PC-9 (cell line): ENCODE data around the gene SHANK3. TPM values are rescaled to one million over a fixed set of nuclear protein-coding genes. Genes with fewer than 3 reads are reported as not detected.

ENCODE experiments used
- BruUV-seq: library from RNA; stranded (reverse); fragments of 400-500 nt; replicated peaks from 2 replicates; lab custom pipeline; 2021; lab: Mats Ljungman, UMichigan
- CTCF ChIA-PET: fragments of 300-600 bp; sonication (Branson Sonifier 250); formaldehyde crosslinking; loops from one replicate; lab custom pipeline; 2022; ENCODE audit warnings: antibody characterized with exemption; lab: Charles Lee
- POLR2A ChIA-PET: fragments of 300-600 bp; sonication (Branson Sonifier 250); formaldehyde crosslinking; loops from one replicate; lab custom pipeline; 2022; ENCODE audit warnings: antibody characterized with exemption; ENCODE audit not compliant: unreplicated experiment; lab: Charles Lee
- DNase-seq, 2 experiments: peaks; one replicate each; pipeline versions ENCODE4 v3.0.0 to v3.0.0-alpha.2; 2015 to 2022; ENCODE audit warnings: mixed read lengths in 1 of 2
- H2AFZ ChIP-seq: fragments of 200-600 bp; sonication (generic); 2 replicates; pipeline ENCODE4 v1.8.1; 2017; ENCODE audit warnings: antibody characterized with exemption
- H3F3A ChIP-seq: fragments of 200-600 bp; sonication (generic); 2 replicates; pipeline ENCODE4 v1.8.1; 2017; ENCODE audit warnings: antibody characterized with exemption, mild to moderate bottlenecking, low read depth; ENCODE audit not compliant: insufficient read depth
- H3K27ac ChIP-seq: fragments of 200-600 bp; sonication (generic); 2 replicates; pipeline ENCODE4 v1.6.1; 2016; ENCODE audit warnings: mixed run types
- H3K27me3 ChIP-seq: fragments of 200-600 bp; sonication (generic); 2 replicates; pipeline ENCODE4 v1.6.1; 2016; ENCODE audit warnings: low read depth, mixed run types; ENCODE audit not compliant: insufficient read depth
- H3K36me3 ChIP-seq: fragments of 200-600 bp; sonication (generic); 2 replicates; pipeline ENCODE4 v1.6.1; 2016; ENCODE audit warnings: low read depth, mixed run types
- H3K4me1 ChIP-seq: fragments of 200-600 bp; sonication (generic); replicated peaks from 2 replicates; pipeline ENCODE4 v1.6.1; 2016; ENCODE audit warnings: mixed run types; ENCODE audit not compliant: insufficient read depth
- H3K4me2 ChIP-seq: fragments of 200-600 bp; sonication (generic); 2 replicates; pipeline ENCODE4 v1.6.1; 2017; ENCODE audit warnings: mixed run types
- H3K4me3 ChIP-seq: fragments of 200-600 bp; sonication (generic); 2 replicates; pipeline ENCODE4 v1.6.1; 2016; ENCODE audit warnings: mixed run types
- H3K79me2 ChIP-seq: fragments of 200-600 bp; sonication (generic); 2 replicates; pipeline ENCODE4 v1.6.1; 2017; ENCODE audit warnings: low read depth, mixed run types
- H3K9me2 ChIP-seq: fragments of 200-600 bp; sonication (generic); 2 replicates; pipeline ENCODE4 v1.8.1; 2017; ENCODE audit warnings: mild to moderate bottlenecking; ENCODE audit not compliant: insufficient read depth
- H3K9me3 ChIP-seq: fragments of 200-600 bp; sonication (generic); 2 replicates; pipeline ENCODE4 v1.8.1; 2016; ENCODE audit warnings: low read depth; ENCODE audit not compliant: insufficient read depth
- H4K20me1 ChIP-seq: fragments of 200-600 bp; sonication (generic); 2 replicates; pipeline ENCODE4 v1.8.1; 2017; ENCODE audit not compliant: insufficient read depth
- EZH2 ChIP-seq: fragments of 200-600 bp; sonication (generic); IDR thresholded peaks from 2 replicates; pipeline ENCODE4 v1.8.0; 2017; ENCODE audit warnings: antibody characterized with exemption, low read depth
- intact Hi-C: fragments of 100-400 bp; cut with micrococcal nuclease; formaldehyde crosslinking; loops from one replicate; pipeline ENCODE4 v1.10.0; 2022; ENCODE audit not compliant: unreplicated experiment
- total RNA-seq: library from RNA; stranded (reverse); gene quantifications from 2 replicates; pipeline ENCODE4 v1.2.3, GENCODE V29; 2021
- TF ChIP-seq, protein P1 (sequence below): fragments of 200-600 bp; sonication (generic); conservative IDR thresholded peaks from 2 replicates; pipeline ENCODE4 v1.6.1; 2017; ENCODE audit warnings: mixed run types, antibody characterized with exemption, mild to moderate bottlenecking, moderate library complexity

Gene SHANK3
- total RNA-seq, 1 experiment from 2014 or later: 5.8 TPM

GRCh38 chr22:50719814-50720300, 47.2 kb downstream of the SHANK3 start:
- POLR2A ChIA-PET: no interaction called here

GRCh38 chr22:50720301-50721256, 48.0 kb downstream of the SHANK3 start:
- Histone ChIP-seq H3K9me2 (no peaks in the 10 kb centered on the region), H3K9me3 (no peaks in the 10 kb centered on the region), H3K4me2 (no peak overlapping the region), H3K4me3 (no peak overlapping the region), H4K20me1 (no peaks in the 10 kb centered on the region), H3K79me2 (no peaks in the 10 kb centered on the region), H3K27me3 (no peaks in the 10 kb centered on the region), H3F3A (no peaks in the 10 kb centered on the region), H2AFZ (no peak overlapping the region), H3K36me3 (no peaks in the 10 kb centered on the region), H3K27ac (no peak overlapping the region), H3K4me1 (no peaks in the 10 kb centered on the region)
- CTCF ChIA-PET: no interaction called here
- BruUV-seq: no TSS peak
- POLR2A ChIA-PET: no interaction called here
- TF ChIP-seq, protein P1, sequence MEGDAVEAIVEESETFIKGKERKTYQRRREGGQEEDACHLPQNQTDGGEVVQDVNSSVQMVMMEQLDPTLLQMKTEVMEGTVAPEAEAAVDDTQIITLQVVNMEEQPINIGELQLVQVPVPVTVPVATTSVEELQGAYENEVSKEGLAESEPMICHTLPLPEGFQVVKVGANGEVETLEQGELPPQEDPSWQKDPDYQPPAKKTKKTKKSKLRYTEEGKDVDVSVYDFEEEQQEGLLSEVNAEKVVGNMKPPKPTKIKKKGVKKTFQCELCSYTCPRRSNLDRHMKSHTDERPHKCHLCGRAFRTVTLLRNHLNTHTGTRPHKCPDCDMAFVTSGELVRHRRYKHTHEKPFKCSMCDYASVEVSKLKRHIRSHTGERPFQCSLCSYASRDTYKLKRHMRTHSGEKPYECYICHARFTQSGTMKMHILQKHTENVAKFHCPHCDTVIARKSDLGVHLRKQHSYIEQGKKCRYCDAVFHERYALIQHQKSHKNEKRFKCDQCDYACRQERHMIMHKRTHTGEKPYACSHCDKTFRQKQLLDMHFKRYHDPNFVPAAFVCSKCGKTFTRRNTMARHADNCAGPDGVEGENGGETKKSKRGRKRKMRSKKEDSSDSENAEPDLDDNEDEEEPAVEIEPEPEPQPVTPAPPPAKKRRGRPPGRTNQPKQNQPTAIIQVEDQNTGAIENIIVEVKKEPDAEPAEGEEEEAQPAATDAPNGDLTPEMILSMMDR: no peak
- TF ChIP-seq EZH2: no peak
- DNase-seq: no peak
- intact Hi-C loops: no loop called here

More at GRCh38 chr22:50719814-50720300, 47.2 kb downstream of the SHANK3 start:
- H3K4me1 ChIP-seq: no peaks in the 10 kb centered on the region
- no peak for DNase-seq
- CTCF ChIA-PET: no interaction called here
- H3K27me3 ChIP-seq: no peaks in the 10 kb centered on the region
- H3K9me2 ChIP-seq: no peaks in the 10 kb centered on the region
- intact Hi-C loops: no loop called here
- no peaks in the 10 kb centered on the region for H3K9me3 ChIP-seq
- H3F3A ChIP-seq: no peaks in the 10 kb centered on the region
- H3K79me2 ChIP-seq: no peaks in the 10 kb centered on the region
- no peak overlapping the region for H3K4me3 ChIP-seq
- no peak overlapping the region for H2AFZ ChIP-seq
- BruUV-seq: no TSS peak
- no peak overlapping the region for H3K4me2 ChIP-seq
- no peak overlapping the region for H3K27ac ChIP-seq
- no peaks in the 10 kb centered on the region for H4K20me1 ChIP-seq
- no peak for TF ChIP-seq EZH2
- TF ChIP-seq, protein P1: no peak
- no peaks in the 10 kb centered on the region for H3K36me3 ChIP-seq

- Histone ChIP-seq H3K9me2 (no peaks in the 10 kb centered on the region), H3K9me3 (no peaks in the 10 kb centered on the region), H2AFZ (no peak overlapping the region), H3K4me3 (no peak overlapping the region), H4K20me1 (no peaks in the 10 kb centered on the region), H3K4me1 (no peaks in the 10 kb centered on the region), H3K27me3 (no peaks in the 10 kb centered on the region), H3K27ac (no peak overlapping the region), H3F3A (no peaks in the 10 kb centered on the region), H3K79me2 (no peaks in the 10 kb centered on the region), H3K36me3 (no peaks in the 10 kb centered on the region), H3K4me2 (no peak overlapping the region)
- ChIA-PET CTCF (no interaction called here), POLR2A (no interaction called here)
- DNase-seq: no peak
- TF ChIP-seq, protein P1: no peak
- no peak for TF ChIP-seq EZH2
- BruUV-seq: no TSS peak
- intact Hi-C loops: no loop called here
These were observed 48.7 kb downstream of the SHANK3 start for GRCh38 chr22:50721257-50721844.
